ENCODE measurements around the gene HSDL2. TPM values are rescaled to one million over a fixed set of nuclear protein-coding genes. Genes with fewer than 3 reads are reported as not detected.

HSDL2 gene
- total RNA-seq, 1 experiment from 2014 or later: 32.2 TPM

DNA sequence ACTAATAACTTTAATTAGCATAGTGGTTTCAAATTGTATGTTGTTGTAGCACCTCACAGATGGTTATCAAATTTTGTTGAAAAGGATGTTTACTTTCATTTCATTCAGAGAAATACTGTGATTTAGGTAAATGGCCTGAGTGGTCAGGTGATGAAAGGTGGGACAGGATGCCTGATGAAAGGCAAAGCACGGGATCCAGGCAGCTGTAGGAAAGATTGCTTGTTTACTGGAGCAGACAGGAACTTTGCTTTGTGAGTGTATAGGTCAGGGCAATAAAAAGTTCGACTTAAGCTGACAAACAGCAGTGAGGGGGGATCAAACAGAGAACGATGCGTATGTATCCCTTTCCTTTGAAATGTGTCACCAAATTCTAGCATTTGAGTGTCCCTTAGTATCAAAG, 125.7 kb downstream of the HSDL2 start:
- Histone ChIP-seq H3K36me3 (ENCODE audit: control insufficient read depth, insufficient read depth, low read length) (no peaks in the 10 kb centered on the region), H3K9me3 (ENCODE audit: control insufficient read depth, insufficient read depth, low read depth, low read length) (no peaks in the 10 kb centered on the region), H3K4me1 (ENCODE audit: control insufficient read depth, insufficient read depth, low read length) (no peaks in the 10 kb centered on the region; the same call in 1 of the 2 replicates), H3K4me3 (ENCODE audit: low read depth in 2 of 2, low read length in 2 of 2) (no peak overlapping the region), H3K27me3 (ENCODE audit: control insufficient read depth, insufficient read depth, low read length) (no peaks in the 10 kb centered on the region), H3K27ac (ENCODE audit: low read length) (no peak overlapping the region)
- no peak for TF ChIP-seq REST (IDR thresholded peaks at IDR 0.05; ENCODE audit: insufficient read depth in 1 of 2, low read depth in 2 of 2, low read length in 1 of 2)
- TF ChIP-seq POLR2AphosphoS5 (IDR thresholded peaks at IDR 0.05; ENCODE audit: low read depth, low read length): no peak
- no peak for TF ChIP-seq SIN3A (IDR thresholded peaks at IDR 0.05; ENCODE audit: borderline replicate concordance, insufficient read depth, low read depth, low read length)
- TF ChIP-seq TCF7L2 (IDR thresholded peaks at IDR 0.05; ENCODE audit: low read depth, low read length): no peak
- TF ChIP-seq, protein P1, sequence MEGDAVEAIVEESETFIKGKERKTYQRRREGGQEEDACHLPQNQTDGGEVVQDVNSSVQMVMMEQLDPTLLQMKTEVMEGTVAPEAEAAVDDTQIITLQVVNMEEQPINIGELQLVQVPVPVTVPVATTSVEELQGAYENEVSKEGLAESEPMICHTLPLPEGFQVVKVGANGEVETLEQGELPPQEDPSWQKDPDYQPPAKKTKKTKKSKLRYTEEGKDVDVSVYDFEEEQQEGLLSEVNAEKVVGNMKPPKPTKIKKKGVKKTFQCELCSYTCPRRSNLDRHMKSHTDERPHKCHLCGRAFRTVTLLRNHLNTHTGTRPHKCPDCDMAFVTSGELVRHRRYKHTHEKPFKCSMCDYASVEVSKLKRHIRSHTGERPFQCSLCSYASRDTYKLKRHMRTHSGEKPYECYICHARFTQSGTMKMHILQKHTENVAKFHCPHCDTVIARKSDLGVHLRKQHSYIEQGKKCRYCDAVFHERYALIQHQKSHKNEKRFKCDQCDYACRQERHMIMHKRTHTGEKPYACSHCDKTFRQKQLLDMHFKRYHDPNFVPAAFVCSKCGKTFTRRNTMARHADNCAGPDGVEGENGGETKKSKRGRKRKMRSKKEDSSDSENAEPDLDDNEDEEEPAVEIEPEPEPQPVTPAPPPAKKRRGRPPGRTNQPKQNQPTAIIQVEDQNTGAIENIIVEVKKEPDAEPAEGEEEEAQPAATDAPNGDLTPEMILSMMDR (IDR thresholded peaks at IDR 0.05): no peak
- POLR2A ChIA-PET: no interaction called here
- intact Hi-C loops (cut with micrococcal nuclease; ENCODE audit: unreplicated experiment) (no loop called here), in situ Hi-C loops (cut with HindIII; ENCODE audit: low pct_unique_long_range_greater_than_20kb, low sequenced_read_pairs) (no loop called here)
- CTCF ChIA-PET: no interaction called here
- no peak for ATAC-seq
- no peak for DNase-seq (ENCODE audit: low read depth, low spot score)
- no TSS peak for BruUV-seq (replicated peaks)

DNA sequence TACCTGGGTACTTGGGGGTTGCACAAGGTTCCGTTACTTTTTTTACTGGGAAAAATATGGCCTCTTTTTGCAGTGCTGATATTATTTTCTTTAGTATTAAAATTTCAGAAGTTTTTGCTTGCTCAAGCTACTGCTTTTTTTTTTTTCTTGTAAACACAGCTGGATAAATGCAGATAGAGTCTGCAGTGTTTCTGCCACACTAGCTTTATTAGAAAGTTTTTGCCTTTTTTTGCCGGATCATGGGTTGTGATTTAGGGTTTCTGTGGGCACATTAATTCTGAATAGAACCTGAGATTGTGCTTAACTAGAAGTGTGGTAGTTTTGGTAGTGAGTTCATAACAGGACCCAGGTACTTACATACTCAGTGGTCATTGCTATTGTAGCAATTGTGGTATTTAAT, 126.7 kb downstream of the HSDL2 start:
- ATAC-seq: no peak
- ChIA-PET POLR2A (interaction anchor here (0.7 kb wide), 1 partner anchor 296 kb away, joined by 3 read pairs; no protein-coding TSS in a partner anchor), CTCF (no interaction called here)
- TF ChIP-seq TCF7L2 (IDR thresholded peaks at IDR 0.05; ENCODE audit: low read depth, low read length): no peak
- TF ChIP-seq REST (IDR thresholded peaks at IDR 0.05; ENCODE audit: insufficient read depth in 1 of 2, low read depth in 2 of 2, low read length in 1 of 2): no peak
- no peak for TF ChIP-seq SIN3A (IDR thresholded peaks at IDR 0.05; ENCODE audit: borderline replicate concordance, insufficient read depth, low read depth, low read length)
- TF ChIP-seq POLR2AphosphoS5 (IDR thresholded peaks at IDR 0.05; ENCODE audit: low read depth, low read length): no peak
- TF ChIP-seq, protein P1 (IDR thresholded peaks at IDR 0.05): no peak
- intact Hi-C loops (cut with micrococcal nuclease; ENCODE audit: unreplicated experiment) (no loop called here), in situ Hi-C loops (cut with HindIII; ENCODE audit: low pct_unique_long_range_greater_than_20kb, low sequenced_read_pairs) (no loop called here)
- H3K27ac ChIP-seq (ENCODE audit: low read length): no peak overlapping the region
- H3K36me3 ChIP-seq (ENCODE audit: control insufficient read depth, insufficient read depth, low read length): no peaks in the 10 kb centered on the region
- BruUV-seq (replicated peaks): no TSS peak
- DNase-seq (ENCODE audit: low read depth, low spot score): no peak
- no peak overlapping the region for H3K4me3 ChIP-seq (ENCODE audit: low read depth in 2 of 2, low read length in 2 of 2)
- no peaks in the 10 kb centered on the region for H3K27me3 ChIP-seq (ENCODE audit: control insufficient read depth, insufficient read depth, low read length)
- no peaks in the 10 kb centered on the region for H3K9me3 ChIP-seq (ENCODE audit: control insufficient read depth, insufficient read depth, low read depth, low read length)
- no peaks in the 10 kb centered on the region; the same call in 1 of the 2 replicates for H3K4me1 ChIP-seq (ENCODE audit: control insufficient read depth, insufficient read depth, low read length)
